ENCODE data around the gene CDH6. TPM values are rescaled to one million over a fixed set of nuclear protein-coding genes. Genes with fewer than 3 reads are reported as not detected.
A peak's percentile ranks its signal among the peaks of the same experiment; 100 is the strongest.

CDH6 gene
- total and polyA plus RNA-seq, 2 of the 4 experiments (the other 2 are of a cell fraction): 72.2 to 232 TPM

GRCh38 chr5:31366941-31367340 is 173.5 kb downstream of the CDH6 start:
- ATAC-seq (ENCODE audit: low read depth) (no peak), DNase-seq (peak; percentile 35)
- POLR2A ChIA-PET (ENCODE audit: unreplicated experiment): no interaction called here
- Histone ChIP-seq H4K5ac (ENCODE audit: low read depth, low read length) (peak overlapping the region; percentile 87), H4K91ac (ENCODE audit: insufficient read depth, low read depth, low read length) (peak overlapping the region; percentile 89), H2BK20ac (ENCODE audit: low read depth, low read length) (peak overlapping the region; percentile 99), H3K56ac (ENCODE audit: extremely low read depth, insufficient read depth, low read length) (peak overlapping the region; percentile 98), H2AK9ac (replicated peaks; ENCODE audit: low read depth, low read length, poor library complexity) (no peak overlapping the region), H3K4me3 (ENCODE audit: insufficient read depth, low read depth, low read length) (no peak overlapping the region), H3K27ac (ENCODE audit: insufficient read depth, low read length) (peak overlapping the region; percentile 13; the same call in 1 of the 2 replicates), H2AFZ (replicated peaks; ENCODE audit: low read length, poor library complexity) (peak overlapping the region; percentile 60), H4K20me1 (ENCODE audit: insufficient read depth, low read length) (no peaks in the 10 kb centered on the region), H3K9ac (ENCODE audit: low read depth, low read length) (no peak overlapping the region), H3K9me1 (ENCODE audit: insufficient read depth, low read length) (peaks cover 8% of the 10 kb centered on the region), H3K79me1 (ENCODE audit: low read depth in 1 of 2, low read length in 2 of 2) (no peaks in the 10 kb centered on the region), H2BK15ac (ENCODE audit: low read depth, low read length) (peak overlapping the region; percentile 89; the same call in 2 of the 3 replicates), H3K36me3 (ENCODE audit: control insufficient read depth, insufficient read depth, low read length) (no peaks in the 10 kb centered on the region), H3K4me2 (ENCODE audit: low read depth, low read length) (no peak overlapping the region), H2BK5ac (ENCODE audit: low read depth, low read length, poor library complexity, severe bottlenecking) (peak overlapping the region; percentile 99), H3K4me1 (ENCODE audit: control insufficient read depth, insufficient read depth, low read length) (peaks cover 27% of the 10 kb centered on the region), H3K18ac (ENCODE audit: low read depth, low read length) (peak overlapping the region; percentile 95), H3K14ac (replicated peaks; ENCODE audit: low read depth, low read length) (peak overlapping the region; percentile 74), H3K9me3 (ENCODE audit: control insufficient read depth, insufficient read depth, low read length) (no peaks in the 10 kb centered on the region), H3K4ac (ENCODE audit: low read depth, low read length) (peak overlapping the region; percentile 96), H3K23ac (ENCODE audit: low read depth, low read length) (peak overlapping the region; percentile 80), H2AK5ac (ENCODE audit: low read depth, low read length) (peak overlapping the region; percentile 83), H3K27me3 (ENCODE audit: control insufficient read depth, insufficient read depth, low read length) (no peaks in the 10 kb centered on the region), H2BK120ac (ENCODE audit: low read depth, low read length) (peak overlapping the region; percentile 98), H4K8ac (ENCODE audit: low read depth in 2 of 2, low read length in 2 of 2) (peak overlapping the region; percentile 96)
- dilution Hi-C loops (cut with HindIII; ENCODE audit: low sequenced_read_pairs, unreplicated experiment): no loop called here
- no peak for TF ChIP-seq USF2 (IDR thresholded peaks at IDR 0.05; ENCODE audit: low read depth, low read length)
- peak; percentile 45; the same call in 1 of the 2 replicates for TF ChIP-seq MAFK (IDR thresholded peaks at IDR 0.05; ENCODE audit: low read depth, low read length)
- no peak for TF ChIP-seq FOS (IDR thresholded peaks at IDR 0.05; ENCODE audit: low read depth, low read length)
- 83% methylated on average over 1 of the region's 5 CpGs; no CpG with 5 or more reads in 1 of the 2 experiments for WGBS, 2 experiments (ENCODE audit: extremely low coverage in 2 of 2, insufficient read length in 1 of 2)
- BruUV-seq (replicated peaks): no TSS peak
- CTCF ChIA-PET: interaction anchor here (0.5 to 0.6 kb wide), 3 partner anchors 16 to 670 kb away, joined by 3 to 4 read pairs (median 3); no protein-coding TSS in a partner anchor
- in situ Hi-C loops (cut with MboI; ENCODE audit: low sequenced_read_pairs): no loop called here
- intact Hi-C loops (cut with micrococcal nuclease): no loop called here

Data from IMR-90 (cell line).